GM23338 (cell line): ENCODE data around the gene ASAH2B. TPM values are rescaled to one million over a fixed set of nuclear protein-coding genes. Genes with fewer than 3 reads are reported as not detected.

ENCODE experiments used
- ATAC-seq: fragments of 200-7000 bp; cut with Tn5 transposase; 3 replicates; pipeline ENCODE4 v1.9.1; 2020
- DNase-seq: peaks from one replicate; pipeline ENCODE4 v3.0.0-alpha.2; 2015; ENCODE audit warnings: low spot score
- H2AFZ ChIP-seq: fragments of 200-600 bp; sonication (generic); 2 replicates; pipeline ENCODE4 v1.8.0; 2016; ENCODE audit warnings: antibody characterized with exemption, mild to moderate bottlenecking, moderate library complexity
- H3F3A ChIP-seq: fragments of 200-600 bp; sonication (generic); replicated peaks from 2 replicates; pipeline ENCODE4 v1.8.0; 2017; ENCODE audit warnings: antibody characterized with exemption, mixed run types, low read depth
- H3K27ac ChIP-seq: fragments of 200-600 bp; sonication (generic); 2 replicates; pipeline ENCODE4 v1.6.1; 2016; ENCODE audit warnings: low read depth
- H3K27me3 ChIP-seq: fragments of 200-600 bp; sonication (generic); 2 replicates; pipeline ENCODE4 v1.8.0; 2016; ENCODE audit warnings: mild to moderate bottlenecking, mixed run types, moderate library complexity; ENCODE audit not compliant: insufficient read depth
- H3K36me3 ChIP-seq: fragments of 200-600 bp; sonication (generic); 2 replicates; pipeline ENCODE4 v1.8.0; 2016; ENCODE audit warnings: mild to moderate bottlenecking; ENCODE audit not compliant: insufficient read depth
- H3K4me1 ChIP-seq: fragments of 200-600 bp; sonication (generic); 2 replicates; pipeline ENCODE4 v1.8.0; 2016; ENCODE audit warnings: mild to moderate bottlenecking, moderate library complexity; ENCODE audit not compliant: insufficient read depth
- H3K4me2 ChIP-seq: fragments of 200-600 bp; sonication (generic); 2 replicates; pipeline ENCODE4 v1.7.1; 2017; ENCODE audit warnings: mixed run types
- H3K4me3 ChIP-seq: fragments of 200-600 bp; sonication (generic); 2 replicates; pipeline ENCODE4 v1.6.1; 2016; ENCODE audit warnings: mixed run types
- H3K79me2 ChIP-seq: fragments of 200-600 bp; sonication (generic); replicated peaks from 2 replicates; pipeline ENCODE4 v1.8.0; 2017; ENCODE audit warnings: mild to moderate bottlenecking; ENCODE audit not compliant: insufficient read depth
- H3K9me2 ChIP-seq: fragments of 200-600 bp; sonication (generic); 2 replicates; pipeline ENCODE4 v1.8.0; 2017; ENCODE audit not compliant: insufficient read depth
- H4K20me1 ChIP-seq: fragments of 200-600 bp; sonication (generic); replicated peaks from 2 replicates; pipeline ENCODE4 v1.8.0; 2017; ENCODE audit warnings: mild to moderate bottlenecking; ENCODE audit not compliant: insufficient read depth
- H3K27ac Mint-ChIP-seq: 2 replicates; pipeline ENCODE4 v1.8.0; 2020; ENCODE audit warnings: inconsistent platforms, mild to moderate bottlenecking, moderate library complexity, mixed read lengths
- H3K27me3 Mint-ChIP-seq: 3 replicates; pipeline ENCODE4 v1.8.0; 2022; ENCODE audit warnings: low read depth, mild to moderate bottlenecking, moderate library complexity, mixed read lengths, inconsistent platforms; ENCODE audit not compliant: insufficient read depth, poor library complexity
- H3K36me3 Mint-ChIP-seq: 3 replicates; pipeline ENCODE4 v1.8.0; 2021; ENCODE audit warnings: low read depth, mild to moderate bottlenecking, inconsistent platforms, moderate library complexity, mixed read lengths
- H3K4me1 Mint-ChIP-seq: 3 replicates; pipeline ENCODE4 v1.8.0; 2020; ENCODE audit warnings: mild to moderate bottlenecking, inconsistent platforms, mixed read lengths
- H3K4me3 Mint-ChIP-seq: 3 replicates; pipeline ENCODE4 v1.8.0; 2021; ENCODE audit warnings: moderate library complexity, mild to moderate bottlenecking, inconsistent platforms, mixed read lengths
- H3K9me3 Mint-ChIP-seq: 3 replicates; pipeline ENCODE4 v1.8.0; 2020; ENCODE audit warnings: moderate library complexity, mild to moderate bottlenecking, inconsistent platforms, mixed read lengths
- CREB1 ChIP-seq: fragments of 250-450 bp; sonication (Bioruptor Pico); IDR thresholded peaks from 2 replicates; pipeline ENCODE4 v1.5.0; 2020; ENCODE audit warnings: low read depth, mild to moderate bottlenecking, moderate library complexity
- ETS1 ChIP-seq: IDR thresholded peaks from 2 replicates; pipeline ENCODE4 v1.6.1; 2016; ENCODE audit warnings: antibody characterized with exemption
- EZH2phosphoT487 ChIP-seq: fragments of 200-600 bp; sonication (generic); IDR thresholded peaks from one replicate; pipeline ENCODE4 v1.8.1; 2018; ENCODE audit warnings: antibody characterized with exemption; ENCODE audit not compliant: unreplicated experiment
- JUNB ChIP-seq: IDR thresholded peaks from one replicate; pipeline ENCODE4 v1.6.1; 2016; ENCODE audit warnings: antibody characterized with exemption; ENCODE audit not compliant: unreplicated experiment
- ZNF114 ChIP-seq: fragments of 250-450 bp; sonication (Bioruptor Pico); IDR thresholded peaks from 2 replicates; pipeline ENCODE4 v1.5.0; 2020; ENCODE audit warnings: mild to moderate bottlenecking, moderate library complexity
- polyA plus RNA-seq: library from polyadenylated mRNA; unstranded; fragments of >200 nt; fragmentation: Nextera tagmentation; extraction: Ambion mirVana; gene quantifications from 2 replicates; pipeline ENCODE4 v1.2.1, GENCODE V29; 2016
- total RNA-seq: library from RNA; depleted of rRNA; stranded (reverse); fragments of >200 nt; shearing (Covaris generic); gene quantifications from 2 replicates; pipeline ENCODE4 v1.2.3, GENCODE V29; 2014
- TF ChIP-seq, protein P1 (sequence below), 2 experiments: fragments of 200-600 bp in 1 of 2; sonication (generic) in 1 of 2; conservative IDR thresholded peaks; 2 replicates each; pipeline versions ENCODE4 v1.5.1 to v1.6.1; 2016 to 2017; ENCODE audit warnings: antibody characterized with exemption in 2 of 2, low read depth in 2 of 2, mild to moderate bottlenecking in 2 of 2, moderate library complexity in 1 of 2
- TF ChIP-seq, protein P2 (sequence below): fragments of 250-450 bp; sonication (Bioruptor Pico); IDR thresholded peaks from 2 replicates; pipeline ENCODE4 v1.5.0; 2020; ENCODE audit warnings: mild to moderate bottlenecking, moderate library complexity

Gene ASAH2B
- total and polyA plus RNA-seq, 2 experiments from 2014 or later = 6.9 to 11.7 TPM

- Histone ChIP-seq H3K27me3 (no peaks in the 10 kb centered on the region), H3K79me2 (no peaks in the 10 kb centered on the region), H3F3A (no peaks in the 10 kb centered on the region), H3K27ac (no peak overlapping the region), H2AFZ (peak overlapping the region; percentile 43; the same call in 1 of the 2 replicates), H3K4me1 (peaks cover 18% of the 10 kb centered on the region), H4K20me1 (no peaks in the 10 kb centered on the region), H3K36me3 (no peaks in the 10 kb centered on the region), H3K4me3 (no peak overlapping the region), H3K4me2 (no peak overlapping the region), H3K9me2 (no peaks in the 10 kb centered on the region)
- ATAC-seq = peak; percentile 95
- Mint-ChIP-seq H3K4me1 (peaks cover 15% of the 10 kb centered on the region; the same call in 2 of the 3 replicates), H3K36me3 (peaks cover 11% of the 10 kb centered on the region; the same call in 2 of the 3 replicates), H3K9me3 (peaks cover 12% of the 10 kb centered on the region; the same call in 2 of the 3 replicates), H3K27ac (no peak overlapping the region), H3K4me3 (no peak overlapping the region), H3K27me3 (peaks cover 6% of the 10 kb centered on the region)
- DNase-seq = peak; percentile 75
- TF ChIP-seq EZH2phosphoT487 = no peak
- TF ChIP-seq, protein P1, sequence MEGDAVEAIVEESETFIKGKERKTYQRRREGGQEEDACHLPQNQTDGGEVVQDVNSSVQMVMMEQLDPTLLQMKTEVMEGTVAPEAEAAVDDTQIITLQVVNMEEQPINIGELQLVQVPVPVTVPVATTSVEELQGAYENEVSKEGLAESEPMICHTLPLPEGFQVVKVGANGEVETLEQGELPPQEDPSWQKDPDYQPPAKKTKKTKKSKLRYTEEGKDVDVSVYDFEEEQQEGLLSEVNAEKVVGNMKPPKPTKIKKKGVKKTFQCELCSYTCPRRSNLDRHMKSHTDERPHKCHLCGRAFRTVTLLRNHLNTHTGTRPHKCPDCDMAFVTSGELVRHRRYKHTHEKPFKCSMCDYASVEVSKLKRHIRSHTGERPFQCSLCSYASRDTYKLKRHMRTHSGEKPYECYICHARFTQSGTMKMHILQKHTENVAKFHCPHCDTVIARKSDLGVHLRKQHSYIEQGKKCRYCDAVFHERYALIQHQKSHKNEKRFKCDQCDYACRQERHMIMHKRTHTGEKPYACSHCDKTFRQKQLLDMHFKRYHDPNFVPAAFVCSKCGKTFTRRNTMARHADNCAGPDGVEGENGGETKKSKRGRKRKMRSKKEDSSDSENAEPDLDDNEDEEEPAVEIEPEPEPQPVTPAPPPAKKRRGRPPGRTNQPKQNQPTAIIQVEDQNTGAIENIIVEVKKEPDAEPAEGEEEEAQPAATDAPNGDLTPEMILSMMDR (conservative IDR thresholded peaks at IDR 0.05; ENCODE audit: low read depth in 2 of 2) = peak; percentile 75 to 78
- no peak for TF ChIP-seq JUNB
- no peak for TF ChIP-seq ZNF114 (CRISPR knock-in tag)
Observed at GRCh38 chr10:50788951-50789945, 49.5 kb downstream of the ASAH2B start.

DNA sequence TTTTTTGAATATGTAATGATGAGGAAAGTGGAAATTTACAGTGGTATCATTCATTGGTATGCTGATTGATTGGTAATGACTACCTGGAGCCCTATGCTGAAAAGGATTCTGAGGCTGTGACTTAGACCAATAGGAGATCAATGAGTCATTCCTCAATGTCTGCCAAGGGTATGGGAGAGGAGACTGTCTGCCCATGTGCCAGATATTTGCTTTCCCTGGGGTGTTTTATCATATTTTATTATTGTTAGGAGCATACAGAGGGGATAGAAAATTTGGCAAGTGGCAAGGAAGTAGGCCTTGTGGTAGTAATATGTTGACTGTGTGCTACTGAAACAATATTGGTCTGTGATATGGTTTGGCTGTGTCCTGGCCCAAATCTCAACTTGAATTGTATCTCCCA, 54.8 kb downstream of the ASAH2B start:
- no peak for ATAC-seq
- Mint-ChIP-seq H3K9me3 (peaks cover 5% of the 10 kb centered on the region; the same call in 1 of the 3 replicates), H3K36me3 (peaks cover 5% of the 10 kb centered on the region; the same call in 1 of the 3 replicates), H3K4me3 (no peak overlapping the region), H3K4me1 (peaks cover 3% of the 10 kb centered on the region; the same call in 1 of the 3 replicates), H3K27me3 (peaks cover 3% of the 10 kb centered on the region), H3K27ac (no peak overlapping the region)
- H3K4me1 ChIP-seq = no peaks in the 10 kb centered on the region
- no peak for DNase-seq
- H3K4me2 ChIP-seq = no peak overlapping the region
- no peak overlapping the region for H3K27ac ChIP-seq
- no peaks in the 10 kb centered on the region for H3K27me3 ChIP-seq
- no peaks in the 10 kb centered on the region for H4K20me1 ChIP-seq
- no peak overlapping the region for H3K4me3 ChIP-seq
- H3K9me2 ChIP-seq = no peaks in the 10 kb centered on the region
- H2AFZ ChIP-seq = no peak overlapping the region
- no peaks in the 10 kb centered on the region for H3K36me3 ChIP-seq
- H3K79me2 ChIP-seq = no peaks in the 10 kb centered on the region
- no peaks in the 10 kb centered on the region for H3F3A ChIP-seq
- no peak for TF ChIP-seq CREB1
- TF ChIP-seq, protein P2, sequence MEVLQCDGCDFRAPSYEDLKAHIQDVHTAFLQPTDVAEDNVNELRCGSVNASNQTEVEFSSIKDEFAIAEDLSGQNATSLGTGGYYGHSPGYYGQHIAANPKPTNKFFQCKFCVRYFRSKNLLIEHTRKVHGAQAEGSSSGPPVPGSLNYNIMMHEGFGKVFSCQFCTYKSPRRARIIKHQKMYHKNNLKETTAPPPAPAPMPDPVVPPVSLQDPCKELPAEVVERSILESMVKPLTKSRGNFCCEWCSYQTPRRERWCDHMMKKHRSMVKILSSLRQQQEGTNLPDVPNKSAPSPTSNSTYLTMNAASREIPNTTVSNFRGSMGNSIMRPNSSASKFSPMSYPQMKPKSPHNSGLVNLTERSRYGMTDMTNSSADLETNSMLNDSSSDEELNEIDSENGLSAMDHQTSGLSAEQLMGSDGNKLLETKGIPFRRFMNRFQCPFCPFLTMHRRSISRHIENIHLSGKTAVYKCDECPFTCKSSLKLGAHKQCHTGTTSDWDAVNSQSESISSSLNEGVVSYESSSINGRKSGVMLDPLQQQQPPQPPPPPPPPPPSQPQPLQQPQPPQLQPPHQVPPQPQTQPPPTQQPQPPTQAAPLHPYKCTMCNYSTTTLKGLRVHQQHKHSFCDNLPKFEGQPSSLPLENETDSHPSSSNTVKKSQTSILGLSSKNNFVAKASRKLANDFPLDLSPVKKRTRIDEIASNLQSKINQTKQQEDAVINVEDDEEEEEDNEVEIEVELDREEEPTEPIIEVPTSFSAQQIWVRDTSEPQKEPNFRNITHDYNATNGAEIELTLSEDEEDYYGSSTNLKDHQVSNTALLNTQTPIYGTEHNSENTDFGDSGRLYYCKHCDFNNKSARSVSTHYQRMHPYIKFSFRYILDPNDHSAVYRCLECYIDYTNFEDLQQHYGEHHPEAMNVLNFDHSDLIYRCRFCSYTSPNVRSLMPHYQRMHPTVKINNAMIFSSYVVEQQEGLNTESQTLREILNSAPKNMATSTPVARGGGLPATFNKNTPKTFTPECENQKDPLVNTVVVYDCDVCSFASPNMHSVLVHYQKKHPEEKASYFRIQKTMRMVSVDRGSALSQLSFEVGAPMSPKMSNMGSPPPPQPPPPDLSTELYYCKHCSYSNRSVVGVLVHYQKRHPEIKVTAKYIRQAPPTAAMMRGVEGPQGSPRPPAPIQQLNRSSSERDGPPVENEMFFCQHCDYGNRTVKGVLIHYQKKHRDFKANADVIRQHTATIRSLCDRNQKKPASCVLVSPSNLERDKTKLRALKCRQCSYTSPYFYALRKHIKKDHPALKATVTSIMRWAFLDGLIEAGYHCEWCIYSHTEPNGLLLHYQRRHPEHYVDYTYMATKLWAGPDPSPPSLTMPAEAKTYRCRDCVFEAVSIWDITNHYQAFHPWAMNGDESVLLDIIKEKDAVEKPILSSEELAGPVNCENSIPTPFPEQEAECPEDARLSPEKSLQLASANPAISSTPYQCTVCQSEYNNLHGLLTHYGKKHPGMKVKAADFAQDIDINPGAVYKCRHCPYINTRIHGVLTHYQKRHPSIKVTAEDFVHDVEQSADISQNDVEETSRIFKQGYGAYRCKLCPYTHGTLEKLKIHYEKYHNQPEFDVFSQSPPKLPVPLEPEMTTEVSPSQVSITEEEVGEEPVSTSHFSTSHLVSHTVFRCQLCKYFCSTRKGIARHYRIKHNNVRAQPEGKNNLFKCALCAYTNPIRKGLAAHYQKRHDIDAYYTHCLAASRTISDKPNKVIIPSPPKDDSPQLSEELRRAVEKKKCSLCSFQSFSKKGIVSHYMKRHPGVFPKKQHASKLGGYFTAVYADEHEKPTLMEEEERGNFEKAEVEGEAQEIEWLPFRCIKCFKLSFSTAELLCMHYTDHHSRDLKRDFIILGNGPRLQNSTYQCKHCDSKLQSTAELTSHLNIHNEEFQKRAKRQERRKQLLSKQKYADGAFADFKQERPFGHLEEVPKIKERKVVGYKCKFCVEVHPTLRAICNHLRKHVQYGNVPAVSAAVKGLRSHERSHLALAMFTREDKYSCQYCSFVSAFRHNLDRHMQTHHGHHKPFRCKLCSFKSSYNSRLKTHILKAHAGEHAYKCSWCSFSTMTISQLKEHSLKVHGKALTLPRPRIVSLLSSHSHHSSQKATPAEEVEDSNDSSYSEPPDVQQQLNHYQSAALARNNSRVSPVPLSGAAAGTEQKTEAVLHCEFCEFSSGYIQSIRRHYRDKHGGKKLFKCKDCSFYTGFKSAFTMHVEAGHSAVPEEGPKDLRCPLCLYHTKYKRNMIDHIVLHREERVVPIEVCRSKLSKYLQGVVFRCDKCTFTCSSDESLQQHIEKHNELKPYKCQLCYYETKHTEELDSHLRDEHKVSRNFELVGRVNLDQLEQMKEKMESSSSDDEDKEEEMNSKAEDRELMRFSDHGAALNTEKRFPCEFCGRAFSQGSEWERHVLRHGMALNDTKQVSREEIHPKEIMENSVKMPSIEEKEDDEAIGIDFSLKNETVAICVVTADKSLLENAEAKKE (CRISPR knock-in tag) = no peak
- no peak for TF ChIP-seq JUNB
- TF ChIP-seq ETS1 = no peak
- TF ChIP-seq, protein P1 (conservative IDR thresholded peaks at IDR 0.05; ENCODE audit: low read depth in 2 of 2) = no peak
- TF ChIP-seq EZH2phosphoT487 = no peak
